Islet precursor cell (in vitro differentiated cells): ENCODE measurements around the gene TMEM59L.

Experiments
- DNase-seq: peaks from one replicate; pipeline ENCODE4 v3.0.0-alpha.2; 2018

TMEM59L gene

GRCh38 chr19:18609717-18610051, 3.0 kb upstream of the TMEM59L start:
- DNase-seq = no peak

GRCh38 chr19:18610245-18610555, 2.5 kb upstream of the TMEM59L start:
- no peak for DNase-seq

- peak; percentile 72 for DNase-seq
Observed at GRCh38 chr19:18610556-18611326, 1.9 kb upstream of the TMEM59L start.

GRCh38 chr19:18611327-18612050, 1.2 kb upstream of the TMEM59L start:
- peak; percentile 72 for DNase-seq

- no peak for DNase-seq
Observed at GRCh38 chr19:18612051-18612771, 459 bp upstream of the TMEM59L start.

GRCh38 chr19:18613589-18614234, 1.0 kb downstream of the TMEM59L start:
- no peak for DNase-seq

GRCh38 chr19:18616023-18616422, 3.4 kb downstream of the TMEM59L start:
- no peak for DNase-seq

- DNase-seq = no peak
Observed at GRCh38 chr19:18617562-18617961, 4.9 kb downstream of the TMEM59L start.

- DNase-seq = no peak
Observed at GRCh38 chr19:18618236-18618635, 5.6 kb downstream of the TMEM59L start.

GRCh38 chr19:18620311-18620710, 7.6 kb downstream of the TMEM59L start:
- DNase-seq = no peak

- DNase-seq = no peak
Observed at GRCh38 chr19:18620902-18621301, 8.2 kb downstream of the TMEM59L start.

- no peak for DNase-seq
Observed at GRCh38 chr19:18626906-18627305, 14.2 kb downstream of the TMEM59L start.

- no peak for DNase-seq
Observed at GRCh38 chr19:18629166-18630088, 16.8 kb downstream of the TMEM59L start.

- DNase-seq = no peak
Observed at GRCh38 chr19:18633321-18633720, 20.7 kb downstream of the TMEM59L start.

- DNase-seq = peak; percentile 50
Observed at GRCh38 chr19:18634612-18635297, 22.1 kb downstream of the TMEM59L start.

- no peak for DNase-seq
Observed at GRCh38 chr19:18635831-18636182, 23.1 kb downstream of the TMEM59L start.

- peak; percentile 99 for DNase-seq
Observed at GRCh38 chr19:18636183-18636968, 23.7 kb downstream of the TMEM59L start.

- no peak for DNase-seq
Observed at GRCh38 chr19:18636969-18637629, 24.4 kb downstream of the TMEM59L start, which contains the start of gene KLHL26. Gene KLHL26, plus strand, starts transcription at chr19:18637028. Its CDS starts 27 bp downstream, at chr19:18637055.

- no peak for DNase-seq
Observed at GRCh38 chr19:18637673-18638630, 25.3 kb downstream of the TMEM59L start.
